T-helper 1 cell (primary cell): ENCODE results near the gene SLC38A10.
A peak's percentile ranks its signal among the peaks of the same experiment; 100 is the strongest.

Experiments used
- DNase-seq, 5 donors: peaks; one replicate each; pipeline ENCODE4 v3.0.0-alpha.2; 2012 to 2020

The SLC38A10 gene

DNA sequence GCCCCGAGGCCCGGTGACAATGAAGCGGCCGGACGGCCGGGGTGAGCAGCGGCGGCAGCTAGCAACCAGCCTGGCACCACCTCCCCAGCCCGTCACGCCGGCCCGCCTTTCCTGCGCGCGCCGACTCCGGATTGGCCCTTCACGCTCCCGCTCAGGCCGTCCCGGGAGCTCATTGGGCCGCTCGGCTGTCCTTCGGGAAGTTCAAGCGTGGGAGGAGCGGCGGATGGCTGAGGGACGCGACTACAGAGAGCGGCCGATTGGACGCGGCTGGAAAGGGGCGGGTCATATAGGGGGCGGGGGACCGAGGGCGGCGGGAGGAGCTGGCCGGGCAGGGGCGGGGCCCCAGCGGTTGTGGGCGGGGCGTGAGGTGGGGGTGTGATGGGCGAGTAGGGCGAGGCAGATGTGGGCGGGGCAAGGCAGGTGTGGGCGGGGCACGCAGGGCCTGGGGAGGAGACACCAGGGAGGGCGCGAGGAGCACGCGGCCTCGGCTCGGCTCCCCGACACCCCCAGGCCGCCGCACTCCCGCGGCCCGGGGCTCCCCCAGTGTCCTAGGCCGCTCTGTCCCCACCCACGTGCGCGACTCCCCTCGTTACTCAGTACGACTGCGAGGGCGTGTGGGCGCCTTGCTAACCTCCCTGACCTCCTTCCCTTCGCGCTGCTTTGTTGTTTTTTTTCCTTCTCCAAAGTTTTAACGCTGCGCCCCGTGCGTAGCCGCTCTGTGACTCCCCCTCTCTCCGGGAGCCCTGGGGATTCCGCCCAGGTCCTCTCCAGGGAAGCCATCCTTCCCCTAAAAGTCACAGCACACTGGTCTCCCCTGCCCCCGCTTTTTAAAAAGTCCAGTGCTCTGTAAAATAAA lies 72.0 kb downstream of the SLC38A10 start, which contains the start of gene CEP131:
Gene CEP131, minus strand, starts transcription at position 60 of the 856 bp plus-strand sequence. CDS start 2,909 bp downstream, outside the sequence.
- peak; percentile 98 to 100 (median 99) for DNase-seq

DNA sequence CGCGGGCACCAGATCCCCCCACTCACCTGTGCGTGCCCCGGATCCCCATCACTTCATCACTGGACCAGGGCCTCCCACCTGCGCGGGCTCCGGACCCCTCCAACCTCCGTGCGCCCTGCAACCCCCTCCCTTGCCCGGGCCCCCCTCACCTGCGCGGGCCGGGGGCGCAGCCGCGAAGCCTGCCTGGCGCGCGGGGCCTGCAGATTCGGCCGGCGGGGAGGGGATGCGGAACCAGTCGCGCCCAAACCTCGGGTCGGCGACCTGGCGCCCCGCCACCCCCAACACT lies 72.5 kb downstream of the SLC38A10 start:
- DNase-seq, result no peak

DNA sequence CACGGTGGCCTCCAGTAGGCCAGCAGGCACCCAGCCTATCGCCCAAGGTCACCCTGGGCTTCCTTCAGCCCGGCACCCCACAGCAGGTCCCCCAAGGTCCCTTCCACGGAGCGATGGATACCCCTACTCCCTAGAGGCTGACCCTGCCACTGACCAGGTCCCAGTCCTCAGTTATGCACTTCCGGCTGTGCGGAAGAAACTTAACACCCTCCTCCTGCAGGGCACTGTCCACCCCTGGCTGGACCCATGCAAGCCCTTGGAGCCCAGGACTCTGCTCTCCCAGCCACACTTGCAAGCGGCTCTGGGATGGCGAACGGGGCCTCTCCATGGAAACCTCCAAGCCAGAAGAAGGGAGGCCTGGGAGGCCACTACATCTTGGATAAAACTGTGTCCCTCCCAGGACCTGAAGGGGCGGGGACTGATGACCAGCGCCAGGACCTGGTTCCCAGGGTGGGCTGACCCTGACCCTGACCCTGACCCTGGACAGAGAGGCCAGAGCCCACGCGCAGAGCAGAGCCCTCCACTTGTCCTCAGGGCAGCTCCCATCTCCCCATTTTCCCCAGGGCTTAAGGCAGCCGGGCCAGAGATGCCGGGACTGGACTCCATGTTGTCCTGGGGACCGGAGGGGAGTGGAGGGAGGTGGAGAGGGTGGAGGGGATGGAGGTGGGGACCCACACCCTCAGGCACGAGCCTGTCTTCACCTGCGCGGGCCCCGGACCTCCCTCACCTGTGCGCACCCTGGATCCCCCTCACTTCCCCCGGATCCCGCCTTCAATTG lies 73.1 kb downstream of the SLC38A10 start:
- no peak for DNase-seq

DNA sequence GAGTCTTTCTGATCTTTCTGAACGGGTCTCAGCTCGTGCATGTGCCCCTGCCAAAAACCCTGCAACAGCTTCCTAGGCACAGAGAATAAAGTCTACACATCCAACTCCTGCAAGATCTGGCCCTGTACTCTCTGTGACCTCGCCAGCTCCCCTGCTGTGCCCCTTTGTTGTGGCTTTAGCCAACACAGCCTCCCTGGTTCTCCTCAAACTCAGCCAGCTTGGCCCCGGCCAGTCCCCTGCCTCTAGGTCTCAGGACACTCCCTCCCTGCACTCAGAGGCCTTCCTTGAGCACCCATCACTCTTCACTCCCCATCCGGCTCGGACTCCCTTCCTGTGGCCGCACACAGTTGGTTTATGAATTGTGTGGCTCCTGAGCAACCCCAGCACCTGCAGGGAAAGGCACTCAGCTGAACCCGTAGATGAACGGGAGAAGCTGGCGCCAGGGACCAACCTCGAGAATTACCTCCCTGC lies 73.7 kb downstream of the SLC38A10 start:
- no peak for DNase-seq

DNA sequence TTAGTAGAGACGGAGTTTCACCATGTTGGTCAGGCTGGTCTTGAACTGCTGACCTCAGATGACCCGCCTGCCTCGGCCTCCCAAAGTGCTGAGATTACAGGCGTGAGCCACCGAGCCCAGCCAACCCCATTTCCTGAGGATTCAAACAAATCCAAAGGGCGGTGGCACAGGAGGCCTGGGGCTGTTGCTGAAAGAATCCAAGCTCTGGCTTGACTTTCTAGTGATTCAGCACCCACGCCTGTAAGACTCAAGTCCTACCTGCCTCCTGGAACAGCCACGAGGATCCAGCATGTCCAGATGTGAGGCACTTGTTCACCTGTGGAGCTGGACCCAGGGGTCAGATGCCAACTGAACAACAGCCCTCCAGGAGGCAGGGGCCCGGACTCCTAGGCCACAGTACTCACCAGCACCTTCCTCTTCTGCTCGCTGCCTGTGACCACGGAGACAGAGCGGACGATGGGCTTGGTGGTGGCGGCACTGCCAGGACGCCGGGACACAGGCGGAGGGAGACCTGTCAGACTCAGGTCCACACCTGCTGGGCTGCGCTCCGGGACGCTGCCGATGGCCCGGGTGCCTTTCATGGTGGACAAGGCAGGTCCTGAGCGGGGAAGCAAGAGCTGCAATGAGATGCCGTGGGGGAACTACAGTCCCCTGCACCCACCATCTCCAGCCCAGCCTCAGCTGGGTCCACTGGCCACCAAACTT lies 75.5 kb downstream of the SLC38A10 start:
- no peak for DNase-seq

DNA sequence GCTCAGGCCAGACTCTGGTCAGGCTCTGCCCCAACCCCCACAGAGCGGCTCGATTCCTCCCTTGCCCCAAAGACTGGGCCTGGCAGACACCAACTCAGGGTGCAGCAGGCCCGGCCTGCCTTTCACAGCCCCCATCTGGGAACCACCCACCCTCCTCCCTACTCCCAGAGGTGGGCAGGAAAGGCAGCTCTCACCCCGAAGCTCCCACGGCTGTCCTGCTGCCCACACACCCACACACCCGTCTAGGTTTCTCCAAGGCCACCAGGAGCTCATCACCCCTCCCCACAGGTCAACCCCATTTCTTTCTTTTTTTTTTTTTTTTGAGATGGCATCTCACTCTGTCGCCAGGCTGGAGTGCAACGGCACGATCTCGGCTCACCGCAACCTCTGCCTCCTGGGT lies 76.1 kb downstream of the SLC38A10 start:
- DNase-seq, result no peak

DNA sequence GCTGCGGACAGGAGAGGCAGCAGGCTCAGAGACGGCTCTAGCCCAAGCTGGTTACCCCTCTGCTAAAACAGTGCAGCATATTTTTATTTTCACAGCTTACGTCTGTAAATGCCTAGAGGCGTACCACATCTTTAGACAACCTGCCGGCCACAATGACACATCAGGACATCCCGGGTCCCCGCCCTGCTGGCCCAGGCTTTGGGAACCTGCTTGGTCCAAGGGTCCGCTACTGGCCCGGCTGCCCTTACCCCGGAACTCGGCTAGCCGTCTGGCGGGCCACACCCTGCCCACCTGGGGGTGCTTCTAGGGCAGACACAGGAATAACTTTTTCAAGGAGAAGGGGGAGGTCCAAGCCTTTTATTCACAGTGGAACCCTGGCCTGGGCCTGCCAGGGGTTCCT lies 76.6 kb downstream of the SLC38A10 start:
- DNase-seq, result no peak

DNA sequence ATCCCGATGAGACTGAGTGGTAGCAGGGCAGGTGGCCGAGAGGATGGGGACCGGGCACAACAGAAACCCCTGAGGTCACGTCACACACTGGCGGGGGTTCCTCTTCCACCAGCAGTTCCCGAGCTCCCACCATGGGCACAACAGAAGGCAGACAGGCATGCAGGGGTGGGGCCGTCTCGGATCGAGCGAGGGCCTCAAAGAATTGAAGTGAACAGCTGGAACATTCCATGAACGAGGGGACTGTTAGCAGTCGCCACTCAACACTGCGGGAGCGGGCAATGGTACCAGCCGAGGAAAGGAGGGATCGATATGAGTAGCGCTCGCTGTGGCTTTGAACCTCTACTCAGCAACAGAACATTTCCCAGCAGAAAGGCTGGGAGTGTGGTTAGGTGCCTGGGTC lies 77.6 kb downstream of the SLC38A10 start:
- DNase-seq, result no peak

DNA sequence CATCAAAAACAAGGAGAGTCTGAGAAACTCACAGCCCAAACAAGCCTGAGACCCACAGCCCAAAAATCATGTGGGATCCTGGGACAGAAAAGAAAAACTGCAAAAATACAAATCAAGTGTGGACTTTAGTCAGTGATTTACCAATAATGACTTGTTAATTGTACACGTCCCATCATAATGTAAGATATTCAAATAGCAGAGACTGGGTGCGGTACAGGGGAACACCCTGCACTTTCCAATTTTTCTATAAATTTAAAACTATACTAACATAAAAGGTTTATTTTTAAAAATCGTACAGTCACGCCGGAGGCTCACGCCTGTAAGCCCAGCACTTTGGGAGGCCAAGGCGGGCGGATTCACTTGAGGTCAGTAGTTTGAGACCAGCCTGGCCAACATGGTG lies 81.1 kb downstream of the SLC38A10 start:
- no peak for DNase-seq

DNA sequence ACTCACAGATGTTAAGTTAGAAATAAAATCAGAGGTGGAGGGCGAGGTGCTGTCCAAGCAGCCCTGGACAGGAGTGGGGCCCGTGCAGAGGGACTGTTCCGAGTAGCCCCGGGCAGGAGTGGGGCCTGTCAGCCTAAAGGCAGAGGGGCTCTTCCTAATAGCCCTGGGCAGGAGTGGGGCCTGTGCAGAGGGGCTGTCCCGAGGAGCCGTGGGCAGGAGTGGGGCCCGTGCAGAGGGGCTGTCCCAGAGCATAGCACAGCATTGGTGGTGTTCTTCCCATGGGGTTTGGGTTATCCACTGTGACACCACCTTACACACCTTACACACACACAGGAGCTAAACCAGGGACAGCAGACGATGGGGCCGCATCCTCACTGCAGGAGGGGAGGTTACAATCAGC lies 82.7 kb downstream of the SLC38A10 start:
- DNase-seq, result no peak

DNA sequence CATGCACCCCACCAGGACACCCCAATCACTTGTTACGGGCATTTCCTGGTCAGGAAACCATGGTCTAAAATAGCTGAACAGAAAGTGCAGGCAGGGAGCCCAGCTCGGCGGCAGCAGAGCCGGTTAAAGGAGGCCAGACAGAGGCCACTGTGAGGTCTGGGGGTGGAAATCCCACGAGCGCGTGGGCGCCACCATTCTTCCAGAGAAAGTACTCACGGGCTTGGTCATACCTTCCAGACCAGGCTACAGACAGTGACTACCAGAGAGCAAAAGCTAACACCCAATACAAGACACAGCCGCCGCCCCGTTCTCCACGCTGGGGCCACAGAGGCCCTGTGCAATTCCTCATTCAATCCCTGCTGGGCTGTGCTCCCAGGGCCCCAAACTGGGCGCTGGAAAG lies 84.2 kb downstream of the SLC38A10 start:
- no peak for DNase-seq

DNA sequence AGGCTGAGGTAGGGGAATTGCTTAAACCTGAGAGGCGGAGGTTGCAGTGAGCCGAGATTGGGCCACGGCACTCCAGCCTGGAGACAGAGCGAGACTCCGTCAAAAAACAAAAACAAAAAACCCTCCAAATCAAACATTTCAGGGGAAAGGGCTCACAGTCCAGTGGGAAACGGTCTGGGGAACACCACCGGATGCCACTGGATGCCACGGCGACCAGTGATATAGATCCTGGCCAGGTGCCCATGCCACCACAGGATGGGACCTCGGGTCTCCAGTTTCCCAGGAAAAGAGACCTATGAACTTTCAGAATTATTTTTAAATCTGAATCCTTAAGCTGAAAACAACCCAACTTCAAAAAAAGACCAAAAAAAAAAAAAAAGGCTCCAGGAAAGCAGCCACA lies 84.6 kb downstream of the SLC38A10 start:
- no peak for DNase-seq

DNA sequence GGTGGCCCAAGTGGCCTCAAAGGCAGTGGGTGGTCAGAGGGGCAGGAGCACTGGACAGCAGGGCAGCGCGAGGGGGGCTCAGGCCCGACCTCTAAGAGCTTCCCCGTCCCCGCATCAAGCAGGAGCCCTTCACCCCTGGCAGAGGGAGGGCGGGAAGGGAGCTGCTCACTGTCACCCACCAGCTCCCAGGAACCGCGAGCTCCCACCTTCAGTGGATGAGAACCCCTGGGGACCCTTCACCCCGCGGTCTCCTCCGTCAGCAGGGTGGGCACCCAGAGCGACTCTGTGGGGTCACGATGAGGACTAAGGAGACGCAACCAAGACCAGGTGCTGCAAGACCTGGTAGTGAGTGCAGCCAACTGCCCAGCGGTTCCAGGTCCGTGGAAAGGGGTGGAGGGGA lies 86.0 kb downstream of the SLC38A10 start:
- no peak for DNase-seq

DNA sequence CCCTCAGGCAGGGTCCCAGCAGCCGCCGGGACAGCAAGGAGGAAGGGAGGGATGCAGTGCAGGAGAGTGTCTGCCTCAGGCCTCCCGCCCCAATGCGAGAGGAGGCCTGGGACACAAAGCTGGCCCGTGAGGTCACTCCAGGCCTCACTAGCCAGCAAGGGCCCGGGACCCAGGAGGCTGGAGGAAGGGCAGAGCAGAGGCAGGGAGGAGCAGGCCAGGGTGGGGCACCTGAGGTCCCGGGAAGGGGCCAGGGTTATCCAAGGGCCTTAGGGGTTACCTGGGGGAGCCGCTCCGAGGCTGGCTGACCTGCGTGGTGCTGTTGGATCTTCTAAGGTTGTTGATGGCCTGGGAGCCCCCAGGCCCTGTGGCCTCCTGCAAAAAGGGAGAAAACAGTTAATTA lies 86.5 kb downstream of the SLC38A10 start:
- no peak for DNase-seq

DNA sequence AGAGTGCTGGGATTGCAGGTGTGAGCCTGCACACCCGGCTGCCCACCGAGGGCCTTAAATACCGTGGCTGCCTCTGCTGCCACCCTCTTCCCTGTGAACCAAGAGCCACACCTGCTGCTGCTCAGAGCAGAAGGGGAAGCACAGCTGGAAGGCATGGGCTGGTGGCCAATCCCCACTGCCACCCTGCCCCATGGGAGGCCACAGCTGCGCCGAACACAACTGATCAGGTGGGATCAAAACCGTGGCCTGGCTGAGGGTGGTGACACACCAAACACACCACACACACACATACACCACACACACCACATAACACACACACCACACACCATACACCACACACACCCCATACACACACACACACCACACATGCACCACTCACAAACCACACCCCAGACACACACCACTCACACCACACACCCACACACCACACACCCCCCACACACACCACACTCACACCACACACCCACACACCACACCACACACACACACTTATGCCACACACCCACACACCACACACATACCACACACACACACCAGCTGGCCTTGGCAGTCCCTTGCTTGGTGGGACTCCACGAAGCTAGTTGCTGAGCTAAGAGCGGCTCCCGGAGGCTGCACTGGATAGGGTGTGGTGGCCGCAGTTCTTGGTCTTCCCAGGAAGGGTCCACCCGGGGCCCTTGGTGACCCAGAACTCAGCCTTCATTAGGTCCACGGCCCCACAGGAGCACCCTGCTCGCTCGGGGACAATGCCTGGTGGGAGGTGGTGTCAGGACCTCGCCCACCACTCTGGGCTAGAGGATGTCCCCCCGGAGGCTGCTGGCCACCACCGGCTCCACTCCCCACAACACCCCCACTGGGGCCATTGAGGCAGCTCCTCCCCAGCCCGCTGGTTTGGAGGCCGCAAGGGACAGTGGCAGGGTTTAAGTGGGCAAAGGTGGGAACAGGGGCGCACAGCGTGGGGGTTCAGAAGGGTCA lies 87.2 kb downstream of the SLC38A10 start:
- no peak for DNase-seq

DNA sequence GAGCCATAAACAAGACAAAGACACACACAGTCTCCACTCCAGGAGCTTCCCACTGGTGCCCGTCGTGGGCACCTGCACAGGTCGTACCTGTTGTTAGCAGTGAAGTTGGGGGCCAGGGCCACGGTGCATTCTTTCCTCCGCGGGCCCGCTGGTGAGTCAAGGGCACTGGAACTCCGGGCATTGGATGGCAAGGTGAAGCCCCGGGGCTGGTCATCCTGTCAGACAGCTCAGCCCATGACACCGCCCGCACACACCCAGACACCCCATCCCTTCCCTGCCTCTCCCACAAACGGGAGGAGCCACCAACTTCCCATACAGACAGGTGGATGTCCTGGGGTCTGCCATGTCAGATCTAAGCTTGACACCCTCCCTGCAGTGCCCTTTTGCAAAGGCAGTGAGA lies 88.5 kb downstream of the SLC38A10 start:
- DNase-seq, result no peak

DNA sequence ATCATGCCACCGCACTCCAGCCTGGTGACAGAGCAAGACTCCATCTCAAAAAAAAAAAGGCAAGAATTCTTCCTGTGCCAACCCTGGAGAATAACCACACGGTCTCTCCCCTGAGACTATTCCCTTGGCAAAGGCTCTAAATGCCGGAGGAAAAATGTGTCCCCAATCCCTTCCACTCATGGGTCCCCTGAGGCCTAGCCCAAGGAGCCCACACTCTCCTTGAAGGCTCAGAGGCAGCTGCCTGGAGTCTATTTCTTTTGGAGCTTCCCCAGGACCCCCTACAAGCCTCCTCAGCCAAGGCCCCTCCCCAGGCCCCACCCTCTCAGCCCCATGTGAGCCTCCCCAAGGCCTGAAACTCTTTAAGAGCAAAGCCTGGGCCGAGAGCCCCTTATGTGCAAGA lies 88.9 kb downstream of the SLC38A10 start:
- DNase-seq, result no peak

DNA sequence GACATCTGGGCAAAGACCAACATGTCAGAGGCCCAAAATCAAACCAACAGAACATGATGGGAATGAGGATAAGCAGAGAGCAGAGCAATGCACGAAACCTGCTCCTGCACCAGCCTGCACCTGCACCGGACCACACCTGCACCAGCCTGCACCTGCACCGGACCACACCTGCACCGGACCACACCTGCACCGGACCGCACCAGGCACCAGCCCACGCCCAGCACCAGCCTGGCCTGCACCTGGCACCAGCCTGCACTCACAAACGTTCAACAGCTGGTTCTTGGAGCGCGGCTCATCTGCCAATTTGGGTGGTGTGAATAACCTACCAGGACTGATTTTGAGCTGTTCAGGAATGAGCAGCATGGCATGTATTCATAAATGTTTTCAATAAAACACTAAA lies 90.5 kb downstream of the SLC38A10 start:
- no peak for DNase-seq

DNA sequence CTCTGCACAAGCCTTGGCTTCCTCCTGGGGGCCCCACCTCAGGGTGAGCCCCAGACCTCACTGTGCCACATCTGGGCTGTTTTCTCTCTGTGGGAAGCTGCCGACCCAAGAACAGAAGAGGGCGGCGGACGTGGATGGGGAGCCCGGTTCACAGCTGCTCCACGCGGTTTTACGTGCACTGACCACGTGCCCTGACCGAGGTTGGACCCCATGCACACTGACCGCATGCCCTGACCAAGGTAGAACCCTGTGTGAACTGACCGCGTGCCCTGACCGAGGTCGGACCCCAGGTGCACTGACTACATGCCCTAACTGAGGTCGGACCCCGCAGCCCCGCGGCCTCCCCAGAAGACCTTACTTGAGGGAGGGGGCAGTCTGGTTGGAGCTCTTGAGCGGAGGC lies 92.0 kb downstream of the SLC38A10 start:
- DNase-seq, result no peak

DNA sequence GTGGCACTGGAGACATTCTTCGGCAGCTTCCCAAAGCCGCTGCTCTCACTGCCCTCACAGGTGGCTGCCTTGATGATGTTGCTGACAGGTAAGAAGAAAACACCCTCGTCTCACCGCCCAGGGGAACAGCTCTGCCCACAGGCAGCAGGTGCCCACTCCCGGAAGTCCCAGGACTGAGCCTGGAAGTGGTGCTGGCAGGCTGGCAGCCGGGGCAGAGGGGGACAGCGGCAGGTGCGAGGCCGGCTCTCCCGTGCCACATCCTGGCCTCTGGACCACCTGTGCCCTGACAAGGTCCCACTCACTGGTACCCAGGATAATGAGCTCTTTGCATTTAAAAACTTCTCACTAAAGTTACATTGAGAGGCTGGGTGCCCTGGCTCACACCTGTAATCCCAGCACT lies 92.8 kb downstream of the SLC38A10 start:
- no peak for DNase-seq

DNA sequence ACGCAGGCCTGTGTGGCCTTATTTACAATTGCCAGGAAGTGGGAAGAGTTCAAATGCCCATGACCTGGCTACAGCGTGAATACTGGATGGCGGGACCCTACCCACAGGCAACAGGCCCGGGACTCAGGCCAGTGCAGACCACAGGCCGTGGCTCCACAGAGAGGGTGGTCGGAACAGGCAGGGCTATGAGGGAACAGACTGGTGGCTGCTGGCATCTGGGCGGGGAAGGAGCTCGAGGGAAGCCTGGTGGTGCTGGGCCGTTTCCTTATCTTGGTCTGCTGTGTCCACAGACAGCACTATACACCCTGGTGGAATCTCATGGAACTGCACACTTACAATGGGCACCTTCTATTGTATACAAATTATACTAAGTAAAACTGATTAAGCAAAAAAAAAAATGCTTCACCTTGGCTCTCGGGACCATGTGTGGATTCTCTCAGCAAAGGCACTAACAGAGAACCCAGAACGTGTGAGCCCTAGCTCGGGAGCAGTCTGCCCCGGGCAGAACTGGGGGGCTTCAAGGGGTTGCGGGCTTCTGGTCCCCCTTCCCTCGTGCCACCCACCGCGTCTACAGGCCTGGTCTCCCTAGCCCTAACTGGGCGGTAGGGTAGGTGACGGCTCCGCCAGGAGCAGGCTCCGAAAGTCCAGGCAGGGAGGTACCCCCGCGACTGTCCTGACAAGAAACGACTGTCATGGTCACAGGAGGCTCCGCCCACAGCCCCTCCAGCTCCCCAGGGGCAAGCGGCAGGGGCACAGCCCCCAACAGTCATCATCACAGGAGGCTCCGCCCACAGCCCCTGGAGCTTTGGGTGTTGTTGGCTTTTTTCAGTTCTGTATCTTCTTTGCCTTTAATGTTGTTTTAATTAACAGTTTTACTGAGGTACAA lies 94.2 kb downstream of the SLC38A10 start:
- DNase-seq, result peak in 1 of 5 donors; percentile 18
